Measurements from ENCODE around the gene TESMIN.

Gene TESMIN

GRCh38 chr11:68695531-68695930 is 55.8 kb downstream of the TESMIN start:
- Histone ChIP-seq H3K27me3 (replicated peaks in 2 of 5; ENCODE audit: control insufficient read depth in 4 of 5, insufficient read depth in 5 of 5, low read length in 4 of 5) (peaks cover 0 to 1% (median 0%) of the 10 kb centered on the region in 5 experiments), H3K4me1 (ENCODE audit: control extremely low read depth in 1 of 4, control insufficient read depth in 4 of 4, insufficient read depth in 4 of 4, low read length in 3 of 4) (peaks cover 0 to 3% (median 1%) of the 10 kb centered on the region in 4 experiments), H3K36me3 (ENCODE audit: control insufficient read depth in 4 of 4, insufficient read depth in 4 of 4, low read length in 3 of 4) (no peaks in the 10 kb centered on the region), H3K9me3 (ENCODE audit: control extremely low read depth in 1 of 5, control insufficient read depth in 4 of 5, insufficient read depth in 2 of 5, low read depth in 1 of 5, low read length in 4 of 5) (peaks cover 0 to 15% (median 4%) of the 10 kb centered on the region in 5 experiments), H3K4me3 (ENCODE audit: control insufficient read depth in 1 of 7, extremely low read depth in 1 of 7, insufficient read depth in 4 of 7, low read depth in 2 of 7, low read length in 6 of 7) (no peak overlapping the region), H3K27ac (ENCODE audit: insufficient read depth in 1 of 2, low read depth in 1 of 2, low read length in 2 of 2, poor library complexity in 1 of 2, severe bottlenecking in 2 of 2) (no peak overlapping the region)
- ChIA-PET CTCF (interaction anchor here (0.9 to 1.6 kb wide), 2 partner anchors 10 to 17 kb away, joined by 3 to 4 read pairs; no protein-coding TSS in a partner anchor), POLR2A (no interaction called here)
- WGBS (ENCODE audit: insufficient coverage) = 22% methylated on average over 1 of the region's 2 CpGs
- DNase-seq = peak; percentile 58 to 81 (median 69)

GRCh38 chr11:68694431-68695297 is 56.7 kb downstream of the TESMIN start:
- Histone ChIP-seq H3K4me1 (ENCODE audit: control extremely low read depth in 1 of 4, control insufficient read depth in 4 of 4, insufficient read depth in 4 of 4, low read length in 3 of 4) (peaks cover 0 to 7% (median 3%) of the 10 kb centered on the region in 4 experiments), H3K27ac (ENCODE audit: insufficient read depth in 1 of 2, low read depth in 1 of 2, low read length in 2 of 2, poor library complexity in 1 of 2, severe bottlenecking in 2 of 2) (no peak overlapping the region), H3K9me3 (ENCODE audit: control extremely low read depth in 1 of 5, control insufficient read depth in 4 of 5, insufficient read depth in 2 of 5, low read depth in 1 of 5, low read length in 4 of 5) (peaks cover 0 to 15% (median 4%) of the 10 kb centered on the region in 5 experiments), H3K27me3 (replicated peaks in 2 of 5; ENCODE audit: control insufficient read depth in 4 of 5, insufficient read depth in 5 of 5, low read length in 4 of 5) (peaks cover 0 to 6% (median 3%) of the 10 kb centered on the region in 5 experiments), H3K4me3 (ENCODE audit: control insufficient read depth in 1 of 7, extremely low read depth in 1 of 7, insufficient read depth in 4 of 7, low read depth in 2 of 7, low read length in 6 of 7) (no peak overlapping the region), H3K36me3 (ENCODE audit: control insufficient read depth in 4 of 4, insufficient read depth in 4 of 4, low read length in 3 of 4) (no peaks in the 10 kb centered on the region)
- ChIA-PET CTCF (interaction anchor here (0.9 to 1.6 kb wide), 3 partner anchors 9 to 18 kb away, joined by 3 to 4 read pairs (median 3); no protein-coding TSS in a partner anchor), POLR2A (no interaction called here)
- WGBS (ENCODE audit: insufficient coverage) = 96% methylated on average over 4 of the region's 5 CpGs
- DNase-seq = no peak

GRCh38 chr11:68693484-68693882 is 57.8 kb downstream of the TESMIN start:
- Histone ChIP-seq H3K27me3 (replicated peaks in 2 of 5; ENCODE audit: control insufficient read depth in 4 of 5, insufficient read depth in 5 of 5, low read length in 4 of 5) (peaks cover 0 to 16% (median 4%) of the 10 kb centered on the region in 5 experiments), H3K9me3 (ENCODE audit: control extremely low read depth in 1 of 5, control insufficient read depth in 4 of 5, insufficient read depth in 2 of 5, low read depth in 1 of 5, low read length in 4 of 5) (peaks cover 0 to 9% (median 4%) of the 10 kb centered on the region in 5 experiments), H3K4me3 (ENCODE audit: control insufficient read depth in 1 of 7, extremely low read depth in 1 of 7, insufficient read depth in 4 of 7, low read depth in 2 of 7, low read length in 6 of 7) (no peak overlapping the region), H3K36me3 (ENCODE audit: control insufficient read depth in 4 of 4, insufficient read depth in 4 of 4, low read length in 3 of 4) (no peaks in the 10 kb centered on the region), H3K27ac (ENCODE audit: insufficient read depth in 1 of 2, low read depth in 1 of 2, low read length in 2 of 2, poor library complexity in 1 of 2, severe bottlenecking in 2 of 2) (no peak overlapping the region), H3K4me1 (ENCODE audit: control extremely low read depth in 1 of 4, control insufficient read depth in 4 of 4, insufficient read depth in 4 of 4, low read length in 3 of 4) (peaks cover 0 to 7% (median 3%) of the 10 kb centered on the region in 4 experiments)
- 91% methylated on average over 5 of the region's 10 CpGs for WGBS (ENCODE audit: insufficient coverage)
- ChIA-PET CTCF (interaction anchor here (1.2 kb wide), 1 partner anchor 15 kb away, joined by 3 read pairs; no protein-coding TSS in a partner anchor), POLR2A (no interaction called here)
- DNase-seq = no peak

GRCh38 chr11:68692871-68693483 is 58.3 kb downstream of the TESMIN start:
- H3K4me1 ChIP-seq (ENCODE audit: control extremely low read depth in 1 of 4, control insufficient read depth in 4 of 4, insufficient read depth in 4 of 4, low read length in 3 of 4) = peaks cover 0 to 7% (median 3%) of the 10 kb centered on the region in 4 experiments
- no peak for DNase-seq
- ChIA-PET CTCF (no interaction called here), POLR2A (no interaction called here)
- H3K9me3 ChIP-seq (ENCODE audit: control extremely low read depth in 1 of 5, control insufficient read depth in 4 of 5, insufficient read depth in 2 of 5, low read depth in 1 of 5, low read length in 4 of 5) = peaks cover 0 to 9% (median 4%) of the 10 kb centered on the region in 5 experiments
- no peak overlapping the region for H3K4me3 ChIP-seq (ENCODE audit: control insufficient read depth in 1 of 7, extremely low read depth in 1 of 7, insufficient read depth in 4 of 7, low read depth in 2 of 7, low read length in 6 of 7)
- 98% methylated on average over 14 of the region's 15 CpGs for WGBS (ENCODE audit: insufficient coverage)
- H3K36me3 ChIP-seq (ENCODE audit: control insufficient read depth in 4 of 4, insufficient read depth in 4 of 4, low read length in 3 of 4) = no peaks in the 10 kb centered on the region
- H3K27ac ChIP-seq (ENCODE audit: insufficient read depth in 1 of 2, low read depth in 1 of 2, low read length in 2 of 2, poor library complexity in 1 of 2, severe bottlenecking in 2 of 2) = no peak overlapping the region
- peaks cover 0 to 19% (median 4%) of the 10 kb centered on the region in 5 experiments for H3K27me3 ChIP-seq (replicated peaks in 2 of 5; ENCODE audit: control insufficient read depth in 4 of 5, insufficient read depth in 5 of 5, low read length in 4 of 5)

- peaks cover 0 to 7% (median 3%) of the 10 kb centered on the region in 4 experiments for H3K4me1 ChIP-seq (ENCODE audit: control extremely low read depth in 1 of 4, control insufficient read depth in 4 of 4, insufficient read depth in 4 of 4, low read length in 3 of 4)
- ChIA-PET CTCF (no interaction called here), POLR2A (no interaction called here)
- no peak for DNase-seq
- peaks cover 0 to 9% (median 2%) of the 10 kb centered on the region in 5 experiments for H3K9me3 ChIP-seq (ENCODE audit: control extremely low read depth in 1 of 5, control insufficient read depth in 4 of 5, insufficient read depth in 2 of 5, low read depth in 1 of 5, low read length in 4 of 5)
- no peaks in the 10 kb centered on the region for H3K36me3 ChIP-seq (ENCODE audit: control insufficient read depth in 4 of 4, insufficient read depth in 4 of 4, low read length in 3 of 4)
- H3K27me3 ChIP-seq (replicated peaks in 2 of 5; ENCODE audit: control insufficient read depth in 4 of 5, insufficient read depth in 5 of 5, low read length in 4 of 5) = peaks cover 0 to 28% (median 5%) of the 10 kb centered on the region in 5 experiments
- WGBS (ENCODE audit: insufficient coverage) = 95% methylated on average over 7 of the region's 10 CpGs
- H3K4me3 ChIP-seq (ENCODE audit: control insufficient read depth in 1 of 7, extremely low read depth in 1 of 7, insufficient read depth in 4 of 7, low read depth in 2 of 7, low read length in 6 of 7) = no peak overlapping the region
- H3K27ac ChIP-seq (ENCODE audit: insufficient read depth in 1 of 2, low read depth in 1 of 2, low read length in 2 of 2, poor library complexity in 1 of 2, severe bottlenecking in 2 of 2) = no peak overlapping the region
Measured at GRCh38 chr11:68692115-68692514, 59.2 kb downstream of the TESMIN start.

GRCh38 chr11:68691402-68691784 is 59.9 kb downstream of the TESMIN start:
- peaks cover 0 to 35% (median 7%) of the 10 kb centered on the region in 5 experiments for H3K27me3 ChIP-seq (replicated peaks in 2 of 5; ENCODE audit: control insufficient read depth in 4 of 5, insufficient read depth in 5 of 5, low read length in 4 of 5)
- H3K9me3 ChIP-seq (ENCODE audit: control extremely low read depth in 1 of 5, control insufficient read depth in 4 of 5, insufficient read depth in 2 of 5, low read depth in 1 of 5, low read length in 4 of 5) = peaks cover 0 to 6% (median 2%) of the 10 kb centered on the region in 5 experiments
- DNase-seq = no peak
- peaks cover 0 to 7% (median 3%) of the 10 kb centered on the region in 4 experiments for H3K4me1 ChIP-seq (ENCODE audit: control extremely low read depth in 1 of 4, control insufficient read depth in 4 of 4, insufficient read depth in 4 of 4, low read length in 3 of 4)
- H3K36me3 ChIP-seq (ENCODE audit: control insufficient read depth in 4 of 4, insufficient read depth in 4 of 4, low read length in 3 of 4) = no peaks in the 10 kb centered on the region
- no peak overlapping the region for H3K4me3 ChIP-seq (ENCODE audit: control insufficient read depth in 1 of 7, extremely low read depth in 1 of 7, insufficient read depth in 4 of 7, low read depth in 2 of 7, low read length in 6 of 7)
- ChIA-PET CTCF (interaction anchor here (1.3 kb wide), 1 partner anchor 12 kb away, joined by 4 read pairs; no protein-coding TSS in a partner anchor), POLR2A (interaction anchor here (0.6 to 1.2 kb wide), 3 partner anchors 11 to 44 kb away, joined by 3 to 6 read pairs (median 4); no protein-coding TSS in a partner anchor)
- 94% methylated on average over 8 of the region's 9 CpGs for WGBS (ENCODE audit: insufficient coverage)
- H3K27ac ChIP-seq (ENCODE audit: insufficient read depth in 1 of 2, low read depth in 1 of 2, low read length in 2 of 2, poor library complexity in 1 of 2, severe bottlenecking in 2 of 2) = no peak overlapping the region

Data from common myeloid progenitor, CD34-positive (primary cell).